ENCODE measurements around the gene TRIM24. TPM values are rescaled to one million over a fixed set of nuclear protein-coding genes. Genes with fewer than 3 reads are reported as not detected.
A peak's percentile ranks its signal among the peaks of the same experiment; 100 is the strongest.
"Not testable (repeated sequence)": the region's sequence is repeated elsewhere in the genome, so short reads cannot be mapped to it uniquely, and the experiment has no call there.

The TRIM24 gene
- total RNA-seq, 1 donor from 2014 or later = 28.2 TPM

DNA sequence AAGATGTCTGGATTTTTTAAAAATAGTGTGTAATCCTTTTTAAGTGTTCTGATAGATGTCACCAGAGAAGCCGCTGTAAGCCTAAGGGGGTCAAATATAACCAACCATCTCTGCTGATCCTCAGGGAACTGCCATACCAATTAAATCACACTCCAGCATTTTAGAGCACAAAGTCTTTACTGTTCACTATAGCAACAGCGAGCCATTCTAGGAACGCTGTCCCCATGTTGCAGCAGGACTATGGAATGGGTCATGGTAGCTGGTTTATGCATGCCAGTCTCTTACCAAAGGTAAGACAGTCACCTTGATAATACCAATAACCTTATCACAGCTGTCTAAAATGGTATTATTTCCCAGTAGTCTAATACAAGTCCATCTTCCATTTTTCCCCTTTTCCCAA, 33.5 kb downstream of the TRIM24 start:
- DNase-seq (ENCODE audit: low read depth) = no peak

DNA sequence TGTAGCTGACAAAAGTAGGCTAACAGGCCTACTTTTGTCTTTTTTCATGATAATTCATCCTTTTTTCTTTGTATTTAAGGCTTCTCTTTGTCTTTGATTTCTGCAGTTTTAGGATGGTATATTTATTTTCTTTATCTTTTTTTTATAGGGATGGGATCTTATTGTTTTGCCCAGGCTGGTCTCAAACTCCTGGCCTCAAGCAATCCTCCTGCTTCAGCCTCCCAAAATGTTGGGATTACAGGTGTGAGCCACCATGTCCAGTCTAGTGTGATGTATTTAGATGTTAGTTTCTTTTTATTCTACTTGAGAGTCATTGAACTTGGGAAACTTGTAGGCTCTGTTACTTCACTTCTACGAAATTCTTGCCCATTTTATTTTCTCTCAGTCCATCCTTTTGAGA, 35.4 kb downstream of the TRIM24 start:
- no peak for DNase-seq (ENCODE audit: low read depth)

DNA sequence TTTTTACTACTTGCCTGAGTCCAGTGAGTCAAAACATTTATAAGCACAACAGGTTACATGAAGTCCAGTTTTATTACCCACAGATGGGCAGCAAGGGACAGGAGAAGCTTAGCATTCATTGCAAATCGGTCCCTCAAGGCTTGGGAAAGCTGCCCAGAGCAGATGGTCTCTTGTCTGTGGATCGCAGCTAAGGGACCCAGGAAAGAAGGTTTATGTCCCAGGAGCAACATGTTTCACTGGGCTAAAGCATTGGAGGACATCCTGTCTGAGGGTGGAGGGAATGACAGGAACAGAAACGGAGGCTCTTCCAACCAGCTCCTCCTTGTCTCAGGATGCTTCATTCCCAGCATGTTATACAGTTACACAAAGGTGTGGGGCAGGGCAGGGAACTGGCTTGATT, 39.3 kb downstream of the TRIM24 start:
- DNase-seq (ENCODE audit: low read depth) = no peak

- DNase-seq (ENCODE audit: low read depth) = not testable (repeated sequence)
Observed at GRCh38 chr7:138500303-138500702, 40.2 kb downstream of the TRIM24 start.

DNA sequence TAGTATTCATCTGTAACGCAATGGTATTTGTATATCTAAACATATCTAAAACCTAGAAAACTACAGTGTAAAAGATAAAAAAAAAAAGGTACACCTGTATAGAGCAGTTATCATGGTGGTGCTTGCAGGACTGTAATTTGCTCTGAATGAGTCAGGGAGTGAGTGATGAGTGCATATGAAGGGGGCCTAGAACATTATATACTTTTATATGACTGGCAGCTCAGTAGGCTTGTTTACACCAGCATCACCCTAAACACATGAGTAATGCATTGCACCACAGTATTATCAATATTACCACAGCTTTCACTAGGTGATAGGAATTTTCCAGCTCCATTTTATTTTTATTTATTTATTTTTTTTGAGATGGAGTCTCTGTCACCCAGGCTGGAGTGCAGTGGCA, 40.8 kb downstream of the TRIM24 start:
- DNase-seq (ENCODE audit: low read depth) = no peak

- DNase-seq (ENCODE audit: low read depth) = no peak
Observed at GRCh38 chr7:138502023-138502767, 42.1 kb downstream of the TRIM24 start.

DNA sequence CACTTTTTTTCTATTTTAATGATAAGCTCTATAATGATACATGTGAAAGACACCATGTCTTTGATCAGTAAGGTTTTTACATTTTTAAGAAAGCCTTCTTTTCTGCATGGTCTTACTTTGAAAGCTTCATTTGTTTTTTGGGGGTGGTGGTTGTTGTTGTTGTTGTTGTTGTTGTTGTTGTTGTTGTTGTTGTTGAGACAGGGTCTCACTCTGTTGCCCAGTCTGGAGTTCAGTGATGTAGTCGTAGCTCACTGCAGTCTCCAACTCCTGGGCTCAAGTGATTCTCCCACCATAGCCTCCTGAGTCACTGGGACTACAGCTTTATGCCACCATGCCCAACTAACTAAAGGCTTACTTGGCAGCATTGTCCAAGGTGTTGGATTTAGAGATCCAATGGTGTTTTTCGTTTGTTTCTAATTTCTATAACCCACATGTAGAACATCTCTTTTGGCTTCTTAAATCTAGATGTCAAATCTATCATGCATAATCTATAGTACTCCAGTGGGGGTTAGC, 45.4 kb downstream of the TRIM24 start:
- DNase-seq (ENCODE audit: low read depth) = no peak

- DNase-seq (ENCODE audit: low read depth) = no peak
Observed at GRCh38 chr7:138506764-138507163, 46.7 kb downstream of the TRIM24 start.

DNA sequence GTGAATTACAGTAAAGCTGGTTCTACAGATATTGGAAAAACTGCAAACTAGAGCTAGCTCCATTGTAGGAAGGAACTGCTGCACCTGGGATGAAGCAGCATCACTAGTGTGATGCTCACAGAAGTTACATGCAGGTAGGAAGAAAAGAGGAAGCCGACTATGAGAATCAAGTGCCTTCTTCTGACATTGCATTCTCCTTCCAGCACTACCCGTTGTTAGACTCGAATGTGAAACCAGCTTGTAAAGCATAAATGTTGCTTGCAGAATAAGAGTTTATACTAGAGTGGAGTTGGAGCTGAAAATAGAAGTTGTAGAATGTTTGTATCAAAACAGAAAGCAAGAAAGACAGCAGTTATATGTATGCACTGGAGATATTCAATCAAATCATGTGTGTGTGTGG, 49.9 kb downstream of the TRIM24 start:
- no peak for DNase-seq (ENCODE audit: low read depth)

DNA sequence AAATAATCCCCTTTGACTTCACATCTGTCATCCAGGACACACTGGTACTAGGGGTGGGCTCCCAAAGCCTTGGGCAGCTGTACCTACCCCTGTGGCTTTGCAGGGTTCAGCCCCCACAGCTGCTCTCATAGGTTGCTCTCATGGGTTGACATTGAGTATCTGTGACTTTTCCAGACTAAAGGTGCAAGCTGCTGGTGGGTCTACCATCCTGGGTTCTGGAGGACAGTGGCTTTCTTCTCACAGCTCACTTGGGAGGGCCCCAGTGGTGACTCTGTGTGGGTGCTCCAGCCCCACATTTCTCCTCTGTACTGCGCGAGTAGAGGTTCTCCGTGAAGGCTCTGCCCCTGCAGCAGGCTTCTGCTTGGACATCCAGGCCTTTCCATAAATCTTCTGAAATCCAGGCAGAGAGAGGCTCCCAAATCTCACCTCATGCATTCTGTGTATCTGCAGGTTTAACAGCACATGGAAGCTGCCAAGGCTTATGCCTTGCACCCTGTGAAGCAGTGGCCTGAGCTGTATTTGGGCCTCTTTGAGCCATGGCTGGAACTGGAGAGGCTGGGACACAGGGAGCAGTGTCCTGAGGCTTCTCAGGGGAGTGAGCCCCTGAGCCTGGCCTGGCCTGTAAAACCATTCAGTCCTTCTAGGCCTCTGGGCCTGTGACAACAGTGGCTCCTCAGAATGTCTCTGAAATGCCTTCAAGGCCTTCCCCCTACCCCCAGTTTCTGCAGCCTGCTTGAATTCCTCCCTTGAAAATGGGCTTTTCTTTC, 52.2 kb downstream of the TRIM24 start:
- no peak for DNase-seq (ENCODE audit: low read depth)

DNA sequence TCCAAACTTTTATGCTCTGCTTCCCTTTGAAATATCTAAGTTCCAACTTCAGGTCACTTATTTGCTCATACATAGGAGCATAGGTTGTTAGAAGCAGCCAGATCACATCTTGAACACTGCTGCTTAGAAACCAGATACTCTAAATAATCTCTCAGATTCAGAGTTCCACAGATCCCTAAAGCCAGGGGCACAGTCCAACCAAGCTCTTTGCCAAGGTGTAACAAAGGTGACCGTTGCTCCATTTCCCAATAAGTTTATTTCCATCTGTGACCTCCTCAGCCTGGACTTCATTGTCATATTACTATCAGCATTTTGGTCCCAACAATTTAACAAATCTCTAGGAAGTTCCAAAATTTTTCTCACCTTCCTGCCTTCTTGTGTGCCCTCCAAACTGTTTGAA, 52.8 kb downstream of the TRIM24 start:
- DNase-seq (ENCODE audit: low read depth) = no peak

DNA sequence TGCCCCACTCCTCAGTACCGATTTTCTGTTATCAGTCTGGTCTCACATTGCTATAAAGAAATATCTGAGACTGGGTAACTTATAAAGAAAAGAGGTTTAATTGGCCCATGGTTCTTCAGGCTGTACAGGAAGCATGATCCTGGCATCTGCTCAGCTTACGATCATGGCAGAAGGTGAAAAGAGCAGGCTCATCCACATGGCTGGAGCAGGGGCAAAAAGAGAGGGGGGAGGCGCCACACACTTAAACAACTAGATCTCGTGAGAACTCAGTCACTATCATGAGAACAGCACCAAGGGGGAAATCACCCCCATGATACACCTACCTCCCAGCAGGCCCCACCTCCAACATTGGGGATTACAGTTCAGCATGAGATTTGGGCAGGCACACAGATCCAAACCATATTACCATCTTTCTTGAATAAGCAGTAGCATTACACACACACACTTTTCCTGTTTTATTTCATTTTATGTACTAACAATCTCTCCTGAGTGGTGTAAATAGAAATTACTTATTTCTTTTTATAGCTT, 53.3 kb downstream of the TRIM24 start:
- no peak for DNase-seq (ENCODE audit: low read depth)

DNA sequence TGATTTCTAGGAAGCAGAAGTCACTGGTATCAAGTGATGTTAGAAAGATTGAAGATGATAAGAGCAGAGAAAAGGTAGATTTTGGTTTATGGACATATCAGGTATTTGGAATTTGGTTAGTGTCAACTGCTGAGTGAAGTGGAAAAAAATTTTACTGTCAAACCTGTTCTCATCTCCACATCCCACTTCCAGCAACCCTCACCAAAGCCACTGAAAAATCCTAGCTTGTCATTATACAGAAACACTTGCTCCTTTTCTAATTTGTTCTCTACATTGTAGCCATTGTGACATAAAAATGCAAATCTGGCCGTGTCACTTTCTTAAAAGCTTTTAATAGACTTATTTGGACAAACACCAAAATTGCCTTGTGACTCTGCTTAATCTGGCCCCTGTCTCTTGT, 54.0 kb downstream of the TRIM24 start:
- no peak for DNase-seq (ENCODE audit: low read depth)

DNA sequence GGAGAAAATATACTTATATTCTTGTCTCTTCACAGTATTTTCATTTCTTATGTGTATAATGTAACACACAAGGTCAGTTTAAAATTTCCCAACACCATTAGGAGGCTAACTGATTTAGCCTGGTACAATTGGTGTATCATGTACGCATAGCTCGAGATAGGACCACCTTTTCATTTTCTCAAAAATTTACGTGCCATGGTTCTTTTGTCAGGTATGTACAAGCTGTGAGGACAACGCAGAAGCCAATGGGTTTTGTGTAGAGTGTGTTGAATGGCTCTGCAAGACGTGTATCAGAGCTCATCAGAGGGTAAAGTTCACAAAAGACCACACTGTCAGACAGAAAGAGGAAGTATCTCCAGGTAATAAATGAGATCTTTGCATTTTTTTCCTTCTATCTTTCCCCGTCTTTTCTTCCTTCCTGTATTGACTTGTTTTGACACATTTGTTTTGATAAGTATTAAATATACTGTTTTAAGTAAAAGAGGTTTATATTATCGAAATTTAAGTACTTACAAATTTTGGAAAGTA, 55.0 kb downstream of the TRIM24 start:
- no peak for DNase-seq (ENCODE audit: low read depth)

- DNase-seq (ENCODE audit: low read depth) = no peak
Observed at GRCh38 chr7:138519061-138519798, 59.2 kb downstream of the TRIM24 start.

DNA sequence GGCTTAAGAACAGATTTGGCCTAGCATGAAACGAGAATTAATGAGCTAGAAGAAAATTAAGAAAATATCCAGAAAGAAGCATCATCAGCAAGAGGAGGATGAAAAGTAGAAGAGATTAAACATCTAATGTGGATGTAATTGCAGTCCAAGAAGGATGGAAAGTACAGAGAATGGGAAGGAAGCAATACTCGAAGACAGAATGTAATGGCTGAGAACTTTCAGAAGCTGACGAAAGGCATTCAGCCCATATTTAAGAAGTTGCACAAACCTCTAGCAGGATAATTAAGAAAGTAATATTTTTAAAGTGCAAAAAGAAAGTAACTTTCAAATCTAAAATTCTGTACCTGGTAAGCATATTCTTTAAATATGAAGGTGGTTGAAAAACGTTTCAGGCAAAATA, 60.7 kb downstream of the TRIM24 start:
- no peak for DNase-seq (ENCODE audit: low read depth)

- DNase-seq (ENCODE audit: low read depth) = no peak
Observed at GRCh38 chr7:138521837-138522461, 61.9 kb downstream of the TRIM24 start.

DNA sequence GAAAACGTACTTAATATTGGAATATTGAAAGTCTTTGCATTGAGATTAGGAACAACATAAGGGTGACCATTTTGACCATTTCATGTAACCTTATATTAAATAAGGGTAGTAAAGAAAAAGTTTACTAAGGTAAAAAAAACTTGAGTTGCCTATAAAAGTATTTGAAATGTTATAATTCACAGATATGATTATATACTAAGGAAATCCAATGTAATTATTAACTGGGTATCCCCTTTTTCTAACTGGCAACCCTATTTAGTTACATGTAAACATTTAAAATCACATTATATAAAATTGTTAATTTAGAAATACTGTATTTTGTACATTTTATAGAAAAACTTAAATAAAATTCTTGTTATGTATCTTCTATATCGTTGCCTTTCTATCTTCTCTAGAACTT, 64.2 kb downstream of the TRIM24 start:
- DNase-seq (ENCODE audit: low read depth) = no peak

GRCh38 chr7:138525757-138526156, 65.7 kb downstream of the TRIM24 start:
- DNase-seq (ENCODE audit: low read depth) = no peak

DNA sequence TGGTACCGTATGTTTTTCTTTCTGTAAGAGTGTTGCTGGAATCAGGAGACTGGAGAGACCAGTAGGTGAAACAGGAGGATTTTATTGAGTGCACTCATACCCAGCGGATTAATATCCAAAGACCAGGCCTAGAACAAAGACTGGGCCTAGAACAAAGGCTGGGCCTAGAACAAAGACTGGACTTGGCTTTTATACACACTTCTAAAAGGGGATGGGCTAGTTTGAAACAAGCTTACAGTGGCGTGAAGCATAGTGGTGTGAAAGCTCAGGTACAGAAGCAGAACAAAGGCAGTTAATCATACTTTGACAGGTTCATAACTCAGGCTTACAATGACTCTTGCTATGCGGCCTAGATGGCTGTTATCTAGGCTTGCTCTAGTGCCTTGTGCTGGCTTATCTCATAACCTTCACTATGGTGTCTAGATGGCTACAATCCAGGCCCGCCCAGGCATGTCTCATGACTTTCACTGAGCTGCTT, 67.7 kb downstream of the TRIM24 start:
- DNase-seq (ENCODE audit: low read depth) = peak; percentile 26

DNA sequence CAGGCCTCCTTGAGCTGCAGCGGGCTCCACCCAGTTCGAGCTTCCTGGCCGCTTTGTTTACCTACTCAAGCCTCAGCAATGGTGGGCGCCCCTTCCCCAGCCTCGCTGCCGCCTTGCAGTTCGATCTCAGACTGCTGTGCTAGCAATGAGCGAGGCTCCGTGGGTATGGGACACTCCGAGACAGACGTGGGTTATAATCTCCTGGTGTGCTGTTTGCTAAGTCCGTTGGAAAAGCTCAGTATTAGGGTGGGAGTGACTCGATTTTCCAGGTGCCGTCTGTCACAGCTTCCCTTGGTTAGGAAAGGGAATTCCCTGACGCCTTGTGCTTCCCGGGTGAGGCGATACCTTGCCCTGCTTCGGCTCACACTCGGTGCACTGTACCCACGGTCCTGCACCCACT, 76.8 kb downstream of the TRIM24 start:
- not testable (repeated sequence) for DNase-seq (ENCODE audit: low read depth)
